ENCODE measurements around the gene MMP2.

MMP2 gene

DNA sequence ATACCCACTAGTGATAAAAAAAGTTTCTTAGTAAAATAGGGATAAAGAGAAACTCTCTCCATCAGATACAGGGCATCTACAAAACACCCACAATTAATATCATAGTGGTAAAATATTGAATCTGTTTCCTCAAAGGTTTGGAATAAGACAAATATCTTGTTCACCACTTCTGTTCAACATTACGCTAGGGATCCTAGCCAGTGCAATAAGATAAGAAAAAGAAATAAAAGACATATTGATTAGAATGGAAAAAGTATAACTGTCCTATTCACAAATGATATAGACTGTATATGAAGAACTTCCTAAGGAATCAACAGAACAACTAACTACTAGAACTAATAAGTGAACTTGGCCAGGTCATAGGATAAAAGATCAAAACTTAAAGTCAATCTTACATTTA, 42.8 kb downstream of the MMP2 start:
- no peak for DNase-seq

DNA sequence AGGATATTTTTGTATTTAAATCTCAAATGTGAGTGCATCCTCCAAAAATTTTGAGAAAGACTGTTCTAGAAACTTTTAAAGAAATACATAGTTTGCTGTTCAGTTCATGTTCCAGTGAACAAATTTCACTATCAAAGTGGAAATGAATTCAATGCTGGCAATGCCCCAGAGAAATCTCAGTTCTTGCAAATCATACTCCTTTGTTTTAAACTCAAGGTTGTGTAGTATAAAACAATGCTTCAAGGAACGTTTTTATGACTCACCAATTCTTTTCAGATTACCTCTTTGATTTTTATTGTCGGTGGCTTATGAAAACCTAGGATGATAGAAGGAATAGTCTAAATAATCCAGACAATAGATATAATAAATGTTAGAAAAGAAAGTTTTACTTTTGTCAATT, 47.4 kb downstream of the MMP2 start:
- no peak for DNase-seq

DNA sequence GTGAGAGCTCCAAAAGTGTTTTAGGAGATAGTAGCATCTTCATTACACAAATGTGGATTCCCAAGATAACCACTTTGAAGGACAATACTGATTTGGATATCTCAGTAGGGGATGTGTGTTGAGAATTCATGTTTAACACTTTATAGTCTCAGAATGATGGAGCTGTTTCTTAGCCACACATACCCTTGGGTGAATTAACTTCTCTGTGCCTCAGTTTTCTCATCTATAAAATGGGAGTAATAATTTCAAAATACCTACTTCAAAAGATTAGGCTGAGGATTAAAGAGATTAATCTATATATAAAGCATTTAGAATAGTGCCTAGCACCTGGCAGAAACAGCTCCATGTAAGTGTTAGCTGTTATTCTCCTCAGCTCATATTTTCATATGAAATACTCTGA, 48.9 kb downstream of the MMP2 start:
- no peak for DNase-seq

DNA sequence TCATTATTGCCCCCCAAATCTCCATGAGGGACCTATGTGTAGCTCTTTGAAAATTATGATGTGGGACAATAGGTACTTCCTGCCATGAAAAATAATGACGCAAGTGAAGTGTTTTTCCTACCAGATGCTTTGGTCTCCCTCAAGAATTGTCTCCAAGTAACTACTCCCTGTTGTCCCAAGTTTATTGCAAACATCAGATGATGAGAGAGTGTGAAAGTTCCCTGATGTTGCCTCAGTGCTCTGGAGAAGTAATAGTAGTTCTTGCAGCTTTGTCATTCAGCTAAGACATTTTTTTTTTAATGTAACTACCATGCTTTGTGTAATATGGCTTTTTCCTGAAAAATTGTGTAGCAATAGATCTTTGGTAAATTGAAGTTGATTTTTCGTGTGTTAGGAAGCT, 50.0 kb downstream of the MMP2 start:
- DNase-seq, result no peak

DNA sequence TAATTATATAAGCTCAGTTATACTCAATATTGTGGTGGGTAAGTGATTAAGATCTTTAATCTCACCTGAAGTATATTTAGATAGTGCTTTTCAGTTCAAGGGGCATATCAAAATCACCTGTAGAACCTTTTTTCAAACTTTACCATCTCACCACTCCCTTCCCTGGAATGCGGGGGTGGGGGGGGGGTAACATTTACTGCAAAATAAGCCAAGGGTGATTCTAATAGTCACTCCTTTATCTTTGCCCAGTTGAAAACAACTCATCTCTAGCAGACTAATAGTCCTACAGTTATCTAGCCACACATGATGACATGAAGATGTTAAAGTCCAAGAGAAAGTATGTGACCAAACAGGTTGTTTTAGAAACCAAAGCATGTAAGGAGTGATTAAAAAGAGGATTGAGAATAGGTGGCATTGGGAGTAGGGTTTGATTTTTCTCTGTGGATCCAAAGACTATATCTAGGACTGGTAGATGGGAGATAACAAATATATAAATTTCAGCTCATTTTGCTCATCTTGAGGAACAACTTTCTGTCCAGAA, 51.4 kb downstream of the MMP2 start:
- no peak for DNase-seq

DNA sequence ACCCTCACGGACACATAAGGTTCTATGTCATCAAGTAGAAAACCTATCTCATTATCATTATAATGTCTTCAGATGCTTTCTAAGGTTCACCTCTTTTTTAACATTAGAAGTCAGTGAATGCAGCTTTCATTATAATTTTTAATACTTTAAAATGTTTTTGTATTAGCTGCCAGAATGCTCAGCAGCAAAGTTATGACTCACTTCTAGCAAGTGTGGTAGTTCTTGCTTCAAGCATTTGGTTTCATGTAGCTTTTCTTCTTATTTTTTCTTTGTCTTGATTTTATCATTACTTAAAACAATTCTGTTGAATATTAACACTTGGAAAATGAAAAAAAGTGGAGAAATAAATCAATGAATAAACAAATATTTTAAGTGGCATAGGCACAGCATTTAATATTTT, 53.2 kb downstream of the MMP2 start:
- DNase-seq, result no peak

DNA sequence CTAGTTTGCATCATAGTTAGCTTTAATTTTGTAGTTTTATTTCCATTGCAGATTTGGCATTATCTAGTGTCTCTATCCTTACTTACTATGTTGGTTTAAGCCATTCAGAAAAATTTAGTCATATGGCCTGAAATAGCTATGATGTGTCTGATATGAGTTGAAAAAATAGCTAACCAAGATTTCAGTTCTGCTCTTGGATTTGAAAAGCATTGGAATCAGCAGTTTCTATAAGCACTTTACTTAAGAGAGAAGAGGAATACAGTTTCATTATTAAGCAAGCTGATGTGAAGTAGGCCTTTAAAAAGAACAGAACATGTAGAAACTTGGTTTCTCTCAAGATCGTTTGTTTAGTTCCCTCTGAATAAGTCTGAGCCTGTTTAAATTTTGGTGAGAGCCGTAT, 55.8 kb downstream of the MMP2 start:
- no peak for DNase-seq

DNA sequence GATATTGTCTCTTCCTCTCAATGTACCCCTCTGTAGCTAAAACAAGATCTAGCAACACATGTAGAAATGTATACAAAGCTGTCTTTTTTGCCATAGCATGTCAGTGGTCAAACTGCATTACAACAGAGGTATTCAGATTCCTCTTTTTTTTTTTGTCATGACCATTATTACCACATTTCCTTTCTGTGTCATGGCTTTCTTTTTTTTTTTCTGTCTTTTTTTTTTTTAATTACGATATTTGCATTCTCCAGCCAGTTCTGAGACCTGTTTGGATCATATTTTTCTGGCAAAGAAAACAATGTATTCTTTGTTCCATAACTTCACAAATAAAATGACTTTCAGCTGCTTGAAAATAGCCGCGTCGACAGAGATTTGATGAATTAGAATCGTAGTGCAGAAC, 60.1 kb downstream of the MMP2 start:
- no peak for DNase-seq

DNA sequence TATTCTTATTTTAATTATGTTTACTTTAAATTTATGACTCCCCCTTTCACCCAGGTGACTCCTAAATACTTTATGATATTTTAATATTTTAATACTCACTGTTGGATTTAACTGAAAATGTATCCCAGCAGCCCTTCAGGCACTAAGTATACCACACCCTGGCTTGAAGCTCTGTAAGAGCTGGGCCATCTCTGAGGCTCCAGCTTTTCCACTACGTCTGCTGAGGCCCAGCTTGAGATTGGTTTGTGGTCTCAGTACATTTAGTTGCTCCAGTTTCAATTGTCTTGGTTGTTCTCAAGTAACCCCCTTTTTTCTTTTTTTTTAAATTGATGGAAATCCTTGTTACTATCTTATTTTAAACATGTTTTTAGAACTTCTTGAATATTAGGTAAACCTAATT, 60.5 kb downstream of the MMP2 start:
- DNase-seq, result no peak

DNA sequence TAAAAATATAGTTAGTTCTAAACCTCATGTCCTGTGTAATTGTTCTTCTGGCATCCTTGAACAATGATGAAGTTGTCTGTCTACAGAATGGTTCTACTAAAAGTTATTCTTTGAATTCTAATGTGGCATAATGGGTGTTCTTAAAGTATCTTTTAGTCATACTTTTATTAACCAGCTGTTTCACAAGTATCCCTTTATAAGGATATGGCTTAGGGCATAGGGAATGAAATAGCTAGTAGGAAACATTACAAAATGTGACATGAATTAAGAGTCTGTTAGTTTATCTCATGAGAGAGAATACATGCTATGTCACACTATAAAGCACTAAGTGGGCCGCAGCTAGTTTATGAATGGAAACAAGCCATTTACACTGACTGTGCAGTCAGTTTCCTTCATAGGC, 61.2 kb downstream of the MMP2 start:
- no peak for DNase-seq

DNA sequence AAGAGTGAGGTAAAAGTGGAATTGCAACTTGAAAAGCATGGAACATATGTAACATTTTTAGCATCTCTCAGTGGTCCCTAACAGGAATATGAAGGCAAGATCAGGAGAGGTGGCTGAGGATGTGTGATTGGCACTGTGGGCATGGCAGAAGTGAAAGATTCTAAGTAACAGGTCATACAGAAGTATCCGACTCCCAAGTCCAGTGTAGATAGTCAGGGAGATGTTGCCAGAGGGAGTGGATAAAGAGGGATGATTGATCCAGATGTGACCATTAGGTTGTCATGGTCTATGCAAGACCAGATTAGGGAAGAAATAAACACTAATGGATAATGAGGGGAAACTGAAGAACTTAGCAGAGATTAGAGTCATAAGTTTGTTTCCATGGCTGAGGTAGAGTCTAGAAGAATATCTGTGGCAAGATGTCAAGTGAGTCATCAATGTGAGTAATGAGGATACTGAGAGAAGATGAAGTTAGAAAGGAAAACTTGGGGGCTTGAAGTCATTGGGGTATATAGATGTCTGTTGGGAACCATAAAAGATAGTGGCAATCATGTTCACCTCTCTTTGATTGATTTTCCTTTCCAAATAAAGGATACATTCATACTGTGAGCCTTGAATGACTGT, 63.6 kb downstream of the MMP2 start:
- no peak for DNase-seq

DNA sequence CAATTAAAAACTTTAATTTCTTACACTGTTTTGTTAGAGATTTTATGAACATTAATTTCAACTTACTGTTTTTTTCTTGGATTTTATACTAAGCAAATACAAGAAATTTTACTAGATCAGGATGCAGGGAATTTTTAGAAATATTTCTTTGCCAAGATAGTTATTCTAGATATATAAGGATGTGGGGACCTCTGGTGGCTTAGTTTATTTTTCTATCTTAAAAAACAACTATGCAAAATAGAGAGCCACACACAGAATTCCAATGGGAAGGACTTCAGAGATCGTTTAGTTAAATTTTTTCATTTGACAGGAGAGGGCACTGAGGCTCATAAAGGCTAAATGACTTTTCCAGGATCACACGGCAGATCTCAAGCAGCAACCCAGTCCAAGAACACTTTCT, 64.5 kb downstream of the MMP2 start:
- DNase-seq, result no peak

DNA sequence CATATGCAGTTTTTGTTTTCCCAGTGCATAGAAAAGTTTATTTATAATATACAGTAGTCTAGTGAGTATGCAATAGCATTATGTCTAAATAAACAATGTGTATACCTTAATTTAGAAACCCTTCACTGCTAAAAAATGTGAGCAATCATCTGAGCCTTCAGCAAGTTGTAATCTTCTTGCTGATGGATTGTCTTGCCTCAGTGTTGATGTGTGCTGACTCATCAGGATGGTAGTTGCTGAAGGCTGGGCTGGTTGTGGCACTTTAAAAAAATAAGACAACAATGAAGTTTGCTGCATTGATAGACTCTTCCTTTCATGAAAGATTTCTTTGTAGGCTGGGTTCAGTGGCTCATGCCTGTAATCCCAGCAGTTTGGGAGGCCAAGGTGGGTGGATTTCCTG, 73.6 kb downstream of the MMP2 start:
- DNase-seq, result no peak

DNA sequence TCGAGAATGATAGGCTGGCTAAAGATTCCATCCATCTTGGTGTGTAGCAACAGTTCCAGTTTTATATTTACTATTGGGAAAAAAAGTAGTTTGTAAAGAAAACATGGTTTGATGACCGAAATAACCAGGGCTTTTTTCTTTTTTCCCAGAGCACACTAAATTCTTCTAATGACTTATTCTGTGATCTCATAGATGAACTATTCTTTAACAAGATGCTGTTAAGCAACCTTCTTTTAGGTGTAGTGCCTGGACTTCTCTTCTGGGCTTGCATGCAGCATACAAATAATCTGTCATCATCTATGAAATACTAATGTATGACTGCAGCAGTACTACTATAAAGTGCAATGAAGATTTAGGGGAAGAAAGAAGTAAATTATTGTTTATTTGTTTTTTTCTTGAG, 76.4 kb downstream of the MMP2 start:
- no peak for DNase-seq

All from stimulated activated CD4-positive, alpha-beta T cell treated with anti-CD3 and anti-CD28 coated beads, Interleukin-4, amount 100 ng/mL, for 4 hours (primary cell).